NCI-H1417 (cell line): ENCODE data around the gene CHD1.

Experiments used
- DNase-seq, 3 experiments: peaks; one replicate each; lab custom pipeline; 2025; lab: John Stamatoyannopoulos, UW

CHD1 gene

DNA sequence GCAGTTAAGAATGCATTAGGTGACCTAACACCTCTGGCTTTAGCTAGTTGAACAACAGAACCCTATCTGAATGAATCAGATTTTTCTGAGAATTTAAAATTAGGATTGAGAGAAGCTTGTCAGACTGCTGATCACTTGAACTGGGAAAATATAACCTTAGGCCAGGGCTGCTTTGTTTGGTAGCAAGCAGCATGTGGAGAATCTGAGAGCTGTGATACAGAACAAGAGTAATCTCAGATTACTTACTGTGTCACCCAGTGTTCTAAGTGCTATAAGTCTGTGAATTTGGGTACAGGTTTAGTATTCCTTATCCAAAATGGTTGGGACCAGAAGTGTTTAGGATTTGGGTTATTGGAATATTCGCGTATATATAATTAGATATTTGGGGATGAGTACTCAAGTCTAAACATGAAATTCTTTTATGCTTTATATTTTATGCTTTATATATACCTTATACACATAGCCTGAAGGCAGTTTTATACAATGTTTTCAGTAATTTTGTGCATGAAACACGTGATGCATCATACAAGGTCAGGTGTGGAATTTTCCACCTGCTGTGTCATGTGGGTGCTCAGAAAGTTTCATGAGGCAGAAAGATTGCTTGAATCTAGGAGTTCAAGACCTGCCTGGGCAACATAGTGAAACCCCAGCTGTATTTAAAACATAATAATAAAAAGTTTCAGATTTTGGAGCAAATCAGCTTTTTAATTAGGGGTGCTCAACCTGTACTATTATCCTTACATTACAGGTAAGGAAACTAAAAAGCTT lies 8.3 kb upstream of the CHD1 start:
- DNase-seq, result no peak

- DNase-seq, result no peak
These were observed 6.4 kb upstream of the CHD1 start for GRCh38 chr5:98935206-98935605.

- no peak for DNase-seq
These were observed 5.7 kb upstream of the CHD1 start for GRCh38 chr5:98934546-98934945.

- DNase-seq, result no peak
These were observed 4.8 kb upstream of the CHD1 start for GRCh38 chr5:98933445-98934072.

DNA sequence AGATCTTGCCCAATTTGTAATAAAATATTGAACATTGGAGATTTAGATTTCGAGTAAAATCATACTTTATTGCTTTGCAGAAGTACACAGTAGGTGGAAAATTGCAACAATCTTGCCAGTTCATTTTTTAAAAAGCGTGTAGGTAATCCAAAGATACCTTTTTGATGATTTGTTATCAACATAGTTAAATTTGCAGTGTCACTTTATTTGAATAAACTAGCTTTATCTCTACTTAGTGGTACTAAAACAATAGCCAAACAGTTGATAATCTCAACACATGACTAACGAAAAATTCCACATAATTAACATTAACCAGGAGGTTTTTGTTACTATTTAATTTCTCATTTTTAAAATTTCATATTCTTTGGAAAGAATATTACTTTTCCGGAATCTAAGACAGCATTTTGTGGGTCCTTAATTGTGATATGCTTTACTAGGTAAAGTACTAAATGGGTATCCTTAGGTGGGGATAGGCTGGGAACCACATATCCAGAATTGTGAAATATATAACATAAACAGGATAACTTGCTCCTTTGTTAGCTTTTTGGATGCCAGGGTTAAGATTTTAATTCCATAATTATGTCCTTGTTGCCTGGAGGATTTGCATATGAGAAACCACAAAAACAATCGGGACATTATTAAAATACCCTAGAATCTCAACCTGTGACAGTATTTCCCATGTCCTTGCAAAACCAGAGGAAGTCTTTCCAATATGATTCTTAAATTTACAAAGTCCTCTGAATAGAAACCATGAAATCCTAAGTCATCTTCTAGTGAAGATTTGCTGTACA lies 2.4 kb upstream of the CHD1 start:
- DNase-seq, result no peak

- peak in 1 of 3 experiments; percentile 52 for DNase-seq
These were observed 997 bp upstream of the CHD1 start for GRCh38 chr5:98929710-98930298.

GRCh38 chr5:98927989-98928872 lies 576 bp downstream of the CHD1 start:
- peak; percentile 48 to 91 (median 75) for DNase-seq

GRCh38 chr5:98927242-98927988 lies 1.4 kb downstream of the CHD1 start:
- peak in 2 of 3 experiments; percentile 1 to 41 for DNase-seq

DNA sequence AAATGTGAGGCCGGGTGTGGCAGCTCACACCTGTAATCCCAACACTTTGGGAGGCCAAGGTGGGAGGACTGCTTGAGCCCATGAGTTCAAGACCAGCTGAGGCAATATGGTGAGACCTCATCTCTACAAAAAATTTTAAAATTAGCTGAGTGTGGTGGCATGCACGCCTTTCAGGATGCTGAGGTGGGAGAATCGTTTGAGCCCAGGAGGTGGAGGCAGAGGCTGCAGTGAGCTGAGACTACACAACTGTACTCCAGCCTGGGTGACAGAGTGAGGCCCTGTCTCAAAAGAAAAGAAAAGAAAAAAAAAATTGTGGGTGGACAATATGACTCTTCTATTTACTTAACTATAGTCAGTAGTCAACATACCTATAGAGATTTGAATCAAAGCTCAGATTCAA lies 4.8 kb downstream of the CHD1 start:
- DNase-seq, result no peak

GRCh38 chr5:98921947-98922505 lies 6.8 kb downstream of the CHD1 start:
- DNase-seq, result no peak

DNA sequence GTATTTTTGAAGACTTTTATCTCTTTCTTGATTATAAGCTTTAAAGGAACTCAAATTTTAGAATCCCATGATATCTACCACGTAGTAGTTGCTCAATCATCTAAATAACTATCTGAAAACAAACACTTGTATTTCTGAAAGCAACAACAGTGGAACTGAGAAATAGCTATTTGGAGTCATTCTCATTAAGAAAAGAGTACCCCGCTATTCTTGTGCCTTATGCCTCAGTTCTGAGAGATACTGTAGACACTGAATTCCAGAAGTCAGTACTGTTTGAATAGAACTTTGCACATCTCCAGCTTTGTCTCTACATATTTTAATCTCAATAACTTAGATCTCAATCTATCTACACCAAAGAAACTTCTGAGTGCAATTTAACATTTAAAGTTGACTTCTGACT lies 11.4 kb downstream of the CHD1 start:
- no peak for DNase-seq

GRCh38 chr5:98916540-98916939 lies 12.3 kb downstream of the CHD1 start:
- DNase-seq, result no peak

DNA sequence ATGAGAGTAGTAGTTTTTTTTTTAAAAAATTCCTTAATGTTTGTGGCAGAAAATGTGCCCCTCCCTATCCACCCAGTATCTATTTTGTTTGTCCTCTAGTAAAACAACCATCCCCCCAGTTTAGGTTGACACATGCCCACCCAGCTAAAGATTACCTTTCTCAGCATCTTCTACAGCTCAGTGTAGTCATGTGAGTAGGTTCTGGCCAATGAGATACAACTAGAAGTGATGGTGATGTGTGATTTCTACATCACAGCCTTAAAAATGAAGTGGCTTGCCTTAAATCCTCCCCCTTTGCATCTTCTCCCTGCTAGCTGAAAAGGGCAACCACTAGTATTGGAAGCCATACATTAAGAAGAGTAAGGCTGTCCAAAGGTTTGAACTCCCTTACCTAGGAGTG lies 14.9 kb downstream of the CHD1 start:
- no peak for DNase-seq

DNA sequence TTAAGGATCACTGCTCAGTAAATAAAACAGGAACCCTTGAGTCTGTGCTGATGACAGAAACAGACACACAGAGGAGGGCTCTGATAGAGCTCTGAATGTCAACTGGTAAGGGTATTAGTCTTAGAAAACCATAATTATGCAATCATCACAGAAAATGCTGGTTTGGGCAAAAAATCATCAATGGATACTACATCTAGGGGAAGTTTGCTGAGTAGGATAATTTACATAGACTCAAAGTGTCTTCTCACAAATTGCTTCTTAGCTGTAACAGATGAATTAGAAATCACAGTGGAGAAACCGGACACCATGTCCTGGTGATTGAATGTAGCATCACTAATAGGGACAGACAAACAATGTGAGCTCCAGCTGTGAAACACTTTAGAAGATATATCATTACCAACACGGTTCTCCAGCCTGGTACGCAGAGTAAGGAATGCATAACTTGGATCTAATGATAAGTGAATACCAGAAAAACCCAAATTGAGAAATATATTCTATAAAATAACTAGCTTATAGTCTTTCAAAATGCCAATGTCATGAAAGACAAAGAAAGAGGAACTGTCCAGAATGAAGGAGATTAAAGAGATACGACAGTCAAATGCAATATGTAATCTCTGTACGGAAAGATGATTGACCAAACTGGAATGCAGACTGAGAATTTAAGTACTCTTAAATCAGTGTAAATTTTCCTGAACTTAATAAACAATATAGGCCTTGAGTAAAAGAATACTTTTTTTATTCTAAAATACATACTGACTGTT lies 17.3 kb downstream of the CHD1 start:
- DNase-seq, result peak; percentile 25 to 75 (median 45)

DNA sequence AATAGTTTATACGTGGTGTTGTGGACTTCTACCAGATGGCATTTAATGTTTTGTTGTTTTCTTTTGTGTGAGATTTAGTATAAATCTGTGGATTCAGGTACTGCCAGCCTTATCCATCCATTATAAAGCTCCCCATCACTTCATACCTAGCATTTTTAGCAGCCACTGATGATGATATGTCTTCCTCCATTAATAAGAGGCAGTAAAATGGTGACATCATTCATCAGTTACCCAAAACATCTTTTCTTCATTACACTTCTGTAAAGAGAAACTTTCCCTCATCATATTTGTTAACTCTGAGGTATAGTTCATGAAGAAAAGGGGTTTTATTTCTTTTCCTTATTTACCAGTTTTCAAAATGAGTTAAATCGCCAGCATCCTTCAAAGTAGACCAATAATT lies 19.4 kb downstream of the CHD1 start:
- DNase-seq, result no peak

DNA sequence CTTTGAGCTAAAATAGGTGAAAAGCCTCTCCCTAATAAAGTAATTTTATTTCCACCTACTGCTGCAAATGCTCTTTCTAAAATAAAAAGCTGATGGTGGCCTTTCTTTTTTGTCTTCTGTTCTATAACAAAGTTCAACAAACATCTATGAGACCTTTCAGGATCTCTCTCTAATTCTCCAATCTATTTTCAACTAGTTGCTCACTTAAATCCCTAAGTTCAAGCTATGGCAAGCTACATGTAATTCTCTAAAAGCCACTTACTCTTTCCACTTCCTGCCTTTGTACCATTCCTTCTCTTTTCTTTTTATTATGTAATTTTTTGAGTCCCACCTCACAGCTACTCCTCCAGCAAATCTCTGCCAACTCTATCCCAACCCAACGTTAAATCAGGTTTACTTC lies 20.9 kb downstream of the CHD1 start:
- no peak for DNase-seq

GRCh38 chr5:98906756-98907355 lies 22.0 kb downstream of the CHD1 start:
- no peak for DNase-seq

DNA sequence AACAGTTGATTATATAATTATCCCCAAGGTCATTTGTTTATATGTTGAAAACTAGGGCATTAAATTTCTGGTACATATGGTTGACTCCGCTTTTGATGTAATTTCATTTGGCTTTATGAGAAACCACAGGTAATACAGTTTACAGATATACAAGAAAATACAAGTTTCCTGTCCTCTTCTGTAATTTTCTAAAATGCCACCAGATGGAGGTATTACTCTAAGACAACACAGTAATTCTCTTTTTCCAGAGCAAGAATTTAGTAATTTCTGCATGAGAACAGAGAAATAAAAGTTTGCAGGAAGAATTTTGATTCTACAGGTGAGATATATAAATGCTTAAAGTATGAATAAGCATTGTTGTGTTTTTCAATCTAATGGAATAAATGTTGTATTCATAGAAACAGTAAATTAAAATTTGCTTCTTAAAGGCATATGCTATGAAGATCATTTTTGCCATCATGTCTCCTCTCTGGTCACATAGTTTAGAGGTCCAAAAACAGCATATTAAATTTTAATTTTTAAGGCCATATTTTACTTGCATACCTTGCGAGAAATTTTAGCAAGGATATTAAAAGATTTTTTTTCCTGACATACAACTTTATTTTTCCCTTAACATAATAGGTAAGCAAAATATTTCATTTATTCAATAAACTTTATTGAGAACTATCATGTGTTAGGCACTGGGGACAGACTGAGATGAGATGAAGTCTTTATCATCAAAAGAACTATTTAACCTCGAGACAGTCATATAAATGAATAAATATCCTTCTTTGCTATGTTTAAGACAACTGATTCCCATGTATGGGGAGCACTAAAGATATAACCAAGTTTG lies 22.7 kb downstream of the CHD1 start:
- DNase-seq, result peak in 2 of 3 experiments; percentile 37 to 53
